VCaP (cell line): ENCODE data around the gene SOCS6.

Experiments
- H3K27ac ChIP-seq: fragments of 450-650 bp; 2 replicates; pipeline ENCODE4 v1.5.1; 2017
- CTCF ChIP-seq: fragments of 450-650 bp; conservative IDR thresholded peaks from 2 replicates; pipeline ENCODE4 v1.5.1; 2017; ENCODE audit warnings: mild to moderate bottlenecking, moderate library complexity

Gene SOCS6

GRCh38 chr18:70276416-70277191 lies 12.2 kb upstream of the SOCS6 start:
- TF ChIP-seq CTCF = no peak

GRCh38 chr18:70279470-70279869 lies 9.4 kb upstream of the SOCS6 start:
- TF ChIP-seq CTCF = no peak
- no peak overlapping the region for H3K27ac ChIP-seq

More at GRCh38 chr18:70276416-70277191, 12.2 kb upstream of the SOCS6 start:
- no peak overlapping the region for H3K27ac ChIP-seq

GRCh38 chr18:70280007-70280925 lies 8.6 kb upstream of the SOCS6 start:
- TF ChIP-seq CTCF = no peak
- H3K27ac ChIP-seq = no peak overlapping the region

- H3K27ac ChIP-seq = no peak overlapping the region
- TF ChIP-seq CTCF = no peak
Observed at GRCh38 chr18:70284976-70285620, 3.7 kb upstream of the SOCS6 start.

GRCh38 chr18:70287731-70288130 lies 1.1 kb upstream of the SOCS6 start:
- TF ChIP-seq CTCF = no peak
- no peak overlapping the region for H3K27ac ChIP-seq

- no peak for TF ChIP-seq CTCF
- H3K27ac ChIP-seq = peak overlapping the region; percentile 88
Observed at GRCh38 chr18:70288171-70288850, 534 bp upstream of the SOCS6 start.
